Measurements from ENCODE around the gene MUCL3.
A peak's percentile ranks its signal among the peaks of the same experiment; 100 is the strongest.

The MUCL3 gene

DNA sequence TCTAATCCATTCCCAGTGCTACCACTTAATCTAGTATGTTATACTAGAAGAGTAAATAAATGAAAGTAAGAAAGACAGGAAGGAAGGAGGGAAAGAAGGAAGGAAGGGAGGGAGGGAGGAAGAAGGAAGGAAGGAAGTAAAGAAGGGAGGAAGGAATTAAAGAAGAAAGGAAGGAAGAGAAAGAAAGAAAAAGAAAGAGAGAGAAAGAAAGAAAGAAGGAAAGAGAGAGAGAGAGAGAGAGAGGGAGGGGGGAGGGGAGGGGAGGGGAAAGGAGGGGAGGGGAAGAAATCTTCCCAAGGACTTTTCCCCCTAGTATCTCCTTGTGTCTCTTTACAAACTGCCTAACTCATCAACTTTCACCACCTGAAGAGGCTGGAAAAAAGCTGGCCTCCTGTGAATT is 21.9 kb downstream of the MUCL3 start:
- no peak overlapping the region for H3K4me3 ChIP-seq (IDR thresholded peaks at IDR 0.05; ENCODE audit: insufficient read depth, low read depth, low read length)

DNA sequence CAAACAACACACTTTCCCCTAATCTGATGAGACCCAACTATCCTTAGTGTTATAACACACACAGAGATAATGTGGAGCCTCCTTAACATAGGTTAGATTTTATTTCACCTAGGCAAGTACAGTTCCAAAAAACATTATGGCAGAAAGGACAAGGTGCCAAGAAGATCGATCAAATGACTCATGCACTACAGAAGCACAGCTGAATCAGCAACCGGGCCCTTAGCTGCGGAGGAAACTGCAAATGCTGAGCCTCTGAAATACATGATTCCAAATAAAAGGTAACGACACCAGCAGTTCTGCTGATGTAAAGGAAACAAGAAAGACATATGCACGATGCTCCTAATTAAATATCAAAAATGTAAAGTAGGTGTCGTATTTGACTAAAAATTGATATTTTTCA is 22.9 kb downstream of the MUCL3 start:
- no peak overlapping the region for H3K4me3 ChIP-seq (IDR thresholded peaks at IDR 0.05; ENCODE audit: insufficient read depth, low read depth, low read length)
- H3K27me3 ChIP-seq (ENCODE audit: insufficient read depth, low read depth): no peaks in the 10 kb centered on the region
- TF ChIP-seq, protein P1, sequence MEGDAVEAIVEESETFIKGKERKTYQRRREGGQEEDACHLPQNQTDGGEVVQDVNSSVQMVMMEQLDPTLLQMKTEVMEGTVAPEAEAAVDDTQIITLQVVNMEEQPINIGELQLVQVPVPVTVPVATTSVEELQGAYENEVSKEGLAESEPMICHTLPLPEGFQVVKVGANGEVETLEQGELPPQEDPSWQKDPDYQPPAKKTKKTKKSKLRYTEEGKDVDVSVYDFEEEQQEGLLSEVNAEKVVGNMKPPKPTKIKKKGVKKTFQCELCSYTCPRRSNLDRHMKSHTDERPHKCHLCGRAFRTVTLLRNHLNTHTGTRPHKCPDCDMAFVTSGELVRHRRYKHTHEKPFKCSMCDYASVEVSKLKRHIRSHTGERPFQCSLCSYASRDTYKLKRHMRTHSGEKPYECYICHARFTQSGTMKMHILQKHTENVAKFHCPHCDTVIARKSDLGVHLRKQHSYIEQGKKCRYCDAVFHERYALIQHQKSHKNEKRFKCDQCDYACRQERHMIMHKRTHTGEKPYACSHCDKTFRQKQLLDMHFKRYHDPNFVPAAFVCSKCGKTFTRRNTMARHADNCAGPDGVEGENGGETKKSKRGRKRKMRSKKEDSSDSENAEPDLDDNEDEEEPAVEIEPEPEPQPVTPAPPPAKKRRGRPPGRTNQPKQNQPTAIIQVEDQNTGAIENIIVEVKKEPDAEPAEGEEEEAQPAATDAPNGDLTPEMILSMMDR (conservative IDR thresholded peaks at IDR 0.05; ENCODE audit: low read depth, low read length): no peak
- H3K4me2 ChIP-seq: peak overlapping the region; percentile 61; the same call in 1 of the 2 replicates
- peaks cover 55% of the 10 kb centered on the region for H3K4me1 ChIP-seq (ENCODE audit: low read depth, poor library complexity, severe bottlenecking)
- no peaks in the 10 kb centered on the region for H3K36me3 ChIP-seq (ENCODE audit: insufficient read depth)
- peak overlapping the region; percentile 59 for H2AFZ ChIP-seq (ENCODE audit: low read depth)
- H3K9ac ChIP-seq: peak overlapping the region; percentile 48; the same call in 1 of the 2 replicates
- no peaks in the 10 kb centered on the region for H4K20me1 ChIP-seq (ENCODE audit: insufficient read depth)
- peak overlapping the region; percentile 97 for H3K27ac ChIP-seq
- H3K79me2 ChIP-seq (ENCODE audit: insufficient read depth, low read depth): no peaks in the 10 kb centered on the region

More for the DNA sequence above, 21.9 kb downstream of the MUCL3 start:
- Histone ChIP-seq H3K27me3 (ENCODE audit: insufficient read depth, low read depth) (no peaks in the 10 kb centered on the region), H3K9ac (peak overlapping the region; percentile 48; the same call in 1 of the 2 replicates), H2AFZ (ENCODE audit: low read depth) (peak overlapping the region; percentile 59; the same call in 1 of the 2 replicates), H4K20me1 (ENCODE audit: insufficient read depth) (no peaks in the 10 kb centered on the region), H3K4me2 (peak overlapping the region; percentile 61; the same call in 1 of the 2 replicates), H3K27ac (peak overlapping the region; percentile 97), H3K79me2 (ENCODE audit: insufficient read depth, low read depth) (no peaks in the 10 kb centered on the region), H3K36me3 (ENCODE audit: insufficient read depth) (no peaks in the 10 kb centered on the region), H3K4me1 (ENCODE audit: low read depth, poor library complexity, severe bottlenecking) (peaks cover 55% of the 10 kb centered on the region)
- TF ChIP-seq, protein P1 (conservative IDR thresholded peaks at IDR 0.05; ENCODE audit: low read depth, low read length): no peak

DNA sequence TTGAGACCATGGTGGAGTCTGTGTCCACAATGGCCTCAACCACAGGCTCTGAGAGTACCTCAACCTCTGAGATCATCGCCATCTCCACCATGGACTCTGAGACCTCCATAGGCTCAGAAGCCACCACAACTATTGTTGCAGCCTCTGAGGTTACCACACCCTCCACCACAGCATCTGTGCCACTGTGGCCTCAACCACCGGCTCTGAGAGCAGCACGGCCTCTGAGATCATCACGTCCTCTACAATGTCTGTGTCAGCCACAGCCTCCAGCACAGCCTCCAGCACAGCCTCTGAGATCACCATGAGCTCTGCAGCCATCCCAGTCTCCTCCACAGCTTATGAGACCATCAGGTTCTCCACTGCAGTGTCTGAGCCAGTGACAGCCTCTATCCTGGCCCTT is 23.3 kb downstream of the MUCL3 start:
- Histone ChIP-seq H3K4me2 (peak overlapping the region; percentile 61), H3K36me3 (ENCODE audit: insufficient read depth) (no peaks in the 10 kb centered on the region), H2AFZ (ENCODE audit: low read depth) (peak overlapping the region; percentile 59), H3K27ac (peak overlapping the region; percentile 97), H3K9ac (peak overlapping the region; percentile 48), H3K4me3 (IDR thresholded peaks at IDR 0.05; ENCODE audit: insufficient read depth, low read depth, low read length) (no peak overlapping the region), H3K27me3 (ENCODE audit: insufficient read depth, low read depth) (no peaks in the 10 kb centered on the region), H4K20me1 (ENCODE audit: insufficient read depth) (no peaks in the 10 kb centered on the region), H3K4me1 (ENCODE audit: low read depth, poor library complexity, severe bottlenecking) (peaks cover 56% of the 10 kb centered on the region), H3K79me2 (ENCODE audit: insufficient read depth, low read depth) (no peaks in the 10 kb centered on the region)
- TF ChIP-seq, protein P1 (conservative IDR thresholded peaks at IDR 0.05; ENCODE audit: low read depth, low read length): no peak

DNA sequence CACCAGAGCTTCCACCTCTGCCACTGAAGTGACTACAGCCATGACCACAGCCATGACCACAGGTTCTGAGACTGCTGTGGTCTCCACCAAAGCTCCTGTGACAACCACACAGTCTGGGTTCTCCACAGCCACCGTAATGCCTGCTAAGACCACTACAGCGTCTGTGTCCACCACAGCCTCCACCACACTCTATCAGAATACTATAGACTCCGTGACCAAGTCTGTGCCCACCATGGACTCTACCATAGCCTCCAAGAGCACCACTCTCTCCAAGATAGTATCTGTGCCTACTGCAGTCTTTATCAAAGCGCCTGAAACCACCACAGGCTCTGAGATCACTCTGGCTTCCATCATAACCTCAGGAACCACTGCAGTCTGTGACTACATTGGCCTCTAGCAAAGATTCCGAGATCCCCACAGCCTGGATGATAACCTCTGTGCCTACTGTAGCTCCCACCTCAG is 24.4 kb downstream of the MUCL3 start:
- Histone ChIP-seq H3K4me2 (peak overlapping the region; percentile 61), H2AFZ (ENCODE audit: low read depth) (peak overlapping the region; percentile 59; the same call in 1 of the 2 replicates), H3K27ac (peak overlapping the region; percentile 97), H3K79me2 (ENCODE audit: insufficient read depth, low read depth) (no peaks in the 10 kb centered on the region), H3K9ac (peak overlapping the region; percentile 48; the same call in 1 of the 2 replicates), H3K4me3 (IDR thresholded peaks at IDR 0.05; ENCODE audit: insufficient read depth, low read depth, low read length) (no peak overlapping the region), H3K27me3 (ENCODE audit: insufficient read depth, low read depth) (no peaks in the 10 kb centered on the region), H3K4me1 (ENCODE audit: low read depth, poor library complexity, severe bottlenecking) (peaks cover 61% of the 10 kb centered on the region), H3K36me3 (ENCODE audit: insufficient read depth) (no peaks in the 10 kb centered on the region), H4K20me1 (ENCODE audit: insufficient read depth) (no peaks in the 10 kb centered on the region)
- TF ChIP-seq, protein P1 (conservative IDR thresholded peaks at IDR 0.05; ENCODE audit: low read depth, low read length): no peak
